Activated CD8-positive, alpha-beta T cell treated with anti-CD3 and anti-CD28 coated beads for 36 hours (primary cell): ENCODE data around the gene NAGA. TPM values are rescaled to one million over a fixed set of nuclear protein-coding genes. Genes with fewer than 3 reads are reported as not detected.

ENCODE experiments used
- ATAC-seq: fragments of 200-7000 bp; cut with Tn5 transposase; one replicate; pipeline ENCODE4 v1.10.0; 2021; ENCODE audit warnings: mild to moderate bottlenecking, moderate library complexity
- CTCF ChIA-PET: fragments of 350-600 bp; sonication (Branson Sonifier 250); formaldehyde crosslinking; loops from one replicate; lab custom pipeline; 2021; ENCODE audit warnings: antibody characterized with exemption; lab: Charles Lee
- POLR2A ChIA-PET: fragments of 350-600 bp; sonication (Branson Sonifier 250); formaldehyde crosslinking; loops from one replicate; lab custom pipeline; 2021; ENCODE audit warnings: antibody characterized with exemption; lab: Charles Lee
- DNase-seq: peaks from one replicate; pipeline ENCODE4 v3.0.0-alpha.2; 2020
- H3K27ac Mint-ChIP-seq: one replicate; pipeline ENCODE4 v1.8.0; 2021; ENCODE audit warnings: mild to moderate bottlenecking, mixed read lengths
- H3K27me3 Mint-ChIP-seq: one replicate; pipeline ENCODE4 v1.8.0; 2021; ENCODE audit warnings: mixed read lengths
- H3K36me3 Mint-ChIP-seq: one replicate; pipeline ENCODE4 v1.8.0; 2021; ENCODE audit warnings: low read depth, mixed read lengths
- H3K4me1 Mint-ChIP-seq: one replicate; pipeline ENCODE4 v1.8.0; 2021; ENCODE audit warnings: low read depth, mixed read lengths
- H3K4me3 Mint-ChIP-seq: one replicate; pipeline ENCODE4 v1.8.0; 2021; ENCODE audit warnings: mild to moderate bottlenecking, moderate library complexity, mixed read lengths
- H3K9me3 Mint-ChIP-seq: one replicate; pipeline ENCODE4 v1.8.0; 2021; ENCODE audit warnings: mixed read lengths
- CTCF ChIP-seq: fragments of 200-600 bp; IDR thresholded peaks from one replicate; pipeline ENCODE4 v1.8.0; 2022; ENCODE audit warnings: antibody characterized with exemption, mild to moderate bottlenecking
- intact Hi-C: fragments of 100-400 bp; cut with micrococcal nuclease; formaldehyde crosslinking; loops from one replicate; pipeline ENCODE4 v1.10.0; 2022
- total RNA-seq, 2 experiments: library from RNA; stranded (reverse); gene quantifications; one replicate each; pipeline ENCODE4 v1.2.3, GENCODE V29; 2021

Gene NAGA
- total RNA-seq, 2 experiments from 2014 or later = 9.3 to 9.4 TPM

- TF ChIP-seq CTCF = no peak
- Mint-ChIP-seq H3K4me3 (no peak overlapping the region), H3K36me3 (no peaks in the 10 kb centered on the region), H3K27ac (no peak overlapping the region), H3K27me3 (peaks cover 11% of the 10 kb centered on the region), H3K4me1 (no peaks in the 10 kb centered on the region), H3K9me3 (no peaks in the 10 kb centered on the region)
- no peak for ATAC-seq
- ChIA-PET POLR2A (no interaction called here), CTCF (interaction anchor here (0.8 to 1.3 kb wide), 3 partner anchors 15 to 49 kb away, joined by 3 to 4 read pairs (median 3); partner anchors contain the start of gene WBP2NL)
- DNase-seq = no peak
- intact Hi-C loops = no loop called here
Observed at GRCh38 chr22:42016111-42016510, 54.5 kb downstream of the NAGA start.

DNA sequence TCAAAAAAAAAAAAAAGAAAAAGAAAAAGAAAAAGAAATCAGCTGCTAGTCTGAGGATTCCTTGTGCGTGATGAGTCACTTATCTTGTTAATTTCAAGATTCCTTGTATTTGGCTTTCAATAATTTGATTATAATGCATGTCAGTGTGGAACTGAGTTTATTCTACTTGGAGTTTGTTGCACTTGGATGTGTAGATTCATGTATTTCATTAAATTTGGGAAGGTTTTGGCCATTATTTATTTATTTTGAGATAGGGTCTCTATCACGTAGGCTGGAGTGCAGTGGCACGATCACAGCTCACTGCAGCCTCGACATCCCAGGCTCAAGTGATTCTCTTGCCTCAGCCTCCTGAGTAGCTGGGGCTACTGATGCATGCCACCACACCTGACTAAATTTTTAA is 57.2 kb downstream of the NAGA start:
- H3K4me1 Mint-ChIP-seq = no peaks in the 10 kb centered on the region
- POLR2A ChIA-PET = no interaction called here
- intact Hi-C loops = no loop called here

DNA sequence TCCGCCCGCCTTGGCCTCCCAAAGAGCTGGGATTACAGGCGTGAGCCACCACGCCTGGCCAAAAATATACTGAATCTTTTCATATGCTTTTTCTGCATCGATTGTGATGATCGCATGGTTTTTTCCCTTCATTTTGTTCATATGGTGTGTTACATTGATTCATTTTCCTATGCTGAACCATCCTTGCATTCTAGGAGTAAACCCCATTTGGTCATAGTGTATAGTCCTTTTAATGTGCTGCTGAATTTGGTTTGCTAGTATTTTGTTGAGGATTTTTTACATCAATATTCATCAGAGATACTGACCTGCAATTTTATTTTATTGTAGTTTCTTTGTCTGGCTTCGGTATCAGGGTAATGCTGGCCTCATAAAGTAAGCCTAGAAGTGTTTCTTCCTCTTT is 59.8 kb downstream of the NAGA start:
- TF ChIP-seq CTCF = no peak
- Mint-ChIP-seq H3K9me3 (peaks cover 10% of the 10 kb centered on the region), H3K4me1 (no peaks in the 10 kb centered on the region)

More for the DNA sequence above, 57.2 kb downstream of the NAGA start:
- no peak for ATAC-seq
- CTCF ChIA-PET = no interaction called here
- H3K27me3 Mint-ChIP-seq = peaks cover 16% of the 10 kb centered on the region
- no peaks in the 10 kb centered on the region for H3K36me3 Mint-ChIP-seq
- TF ChIP-seq CTCF = no peak
- H3K4me3 Mint-ChIP-seq = no peak overlapping the region
- no peak for DNase-seq
- no peak overlapping the region for H3K27ac Mint-ChIP-seq
- H3K9me3 Mint-ChIP-seq = peaks cover 10% of the 10 kb centered on the region

More for the DNA sequence above, 59.8 kb downstream of the NAGA start:
- Mint-ChIP-seq H3K27me3 (peaks cover 12% of the 10 kb centered on the region), H3K27ac (no peak overlapping the region), H3K36me3 (no peaks in the 10 kb centered on the region), H3K4me3 (no peak overlapping the region)
- ChIA-PET CTCF (no interaction called here), POLR2A (interaction anchor here (0.6 kb wide), 1 partner anchor 288 kb away, joined by 3 read pairs; no protein-coding TSS in a partner anchor)
- no peak for DNase-seq
- intact Hi-C loops = no loop called here
- no peak for ATAC-seq

Other genes starting within 250 kb of the NAGA start
- gene SREBF2, start 237.7 kb downstream of the NAGA start, total RNA-seq = 10 to 100 TPM; 87.1 to 92.9 TPM
- gene SHISA8, start 155.7 kb downstream of the NAGA start, total RNA-seq = 1 to 10 TPM; 2.3 to 2.7 TPM
- gene TNFRSF13C, start 144.0 kb downstream of the NAGA start, total RNA-seq = 1 to 10 TPM; 4.0 TPM
- gene CENPM, start 123.7 kb downstream of the NAGA start, total RNA-seq = 10 to 100 TPM; 62.5 to 63.1 TPM
- under 1 TPM; 0.20 to 0.36 TPM for gene SEPTIN3, start 101.4 kb downstream of the NAGA start, total RNA-seq
- gene WBP2NL, start 72.0 kb downstream of the NAGA start, total RNA-seq = under 1 TPM in 1 of 2 experiments, not detected in 1; 0.43 TPM
- 1 to 10 TPM in 1 of 2 experiments, under 1 TPM in 1; 0.97 to 1.3 TPM for gene PHETA2, start 3.4 kb upstream of the NAGA start, total RNA-seq
- gene SMDT1, start 8.9 kb upstream of the NAGA start, total RNA-seq = 10 to 100 TPM; 51.7 to 61.2 TPM
- gene NDUFA6, start 20.0 kb upstream of the NAGA start, total RNA-seq = 10 to 100 TPM; 92.8 to 93.8 TPM
- 1 to 10 TPM; 1.5 to 2.0 TPM for gene CYP2D6, start 60.0 kb upstream of the NAGA start, total RNA-seq
- 10 to 100 TPM; 58.7 to 58.9 TPM for gene TCF20, start 199.8 kb upstream of the NAGA start, total RNA-seq